PC-9 (cell line): ENCODE measurements around the gene UNCX. TPM values are rescaled to one million over a fixed set of nuclear protein-coding genes. Genes with fewer than 3 reads are reported as not detected.
"Not testable (repeated sequence)": the region's sequence is repeated elsewhere in the genome, so short reads cannot be mapped to it uniquely, and the experiment has no call there.

Experiments
- BruUV-seq: library from RNA; stranded (reverse); fragments of 400-500 nt; replicated peaks from 2 replicates; lab custom pipeline; 2021; lab: Mats Ljungman, UMichigan
- CTCF ChIA-PET: fragments of 300-600 bp; sonication (Branson Sonifier 250); formaldehyde crosslinking; loops from one replicate; lab custom pipeline; 2022; ENCODE audit warnings: antibody characterized with exemption; lab: Charles Lee
- POLR2A ChIA-PET: fragments of 300-600 bp; sonication (Branson Sonifier 250); formaldehyde crosslinking; loops from one replicate; lab custom pipeline; 2022; ENCODE audit warnings: antibody characterized with exemption; ENCODE audit not compliant: unreplicated experiment; lab: Charles Lee
- DNase-seq, 2 experiments: peaks; one replicate each; pipeline versions ENCODE4 v3.0.0 to v3.0.0-alpha.2; 2015 to 2022; ENCODE audit warnings: mixed read lengths in 1 of 2
- H2AFZ ChIP-seq: fragments of 200-600 bp; sonication (generic); 2 replicates; pipeline ENCODE4 v1.8.1; 2017; ENCODE audit warnings: antibody characterized with exemption
- H3F3A ChIP-seq: fragments of 200-600 bp; sonication (generic); 2 replicates; pipeline ENCODE4 v1.8.1; 2017; ENCODE audit warnings: antibody characterized with exemption, mild to moderate bottlenecking, low read depth; ENCODE audit not compliant: insufficient read depth
- H3K27ac ChIP-seq: fragments of 200-600 bp; sonication (generic); 2 replicates; pipeline ENCODE4 v1.6.1; 2016; ENCODE audit warnings: mixed run types
- H3K27me3 ChIP-seq: fragments of 200-600 bp; sonication (generic); 2 replicates; pipeline ENCODE4 v1.6.1; 2016; ENCODE audit warnings: low read depth, mixed run types; ENCODE audit not compliant: insufficient read depth
- H3K36me3 ChIP-seq: fragments of 200-600 bp; sonication (generic); 2 replicates; pipeline ENCODE4 v1.6.1; 2016; ENCODE audit warnings: low read depth, mixed run types
- H3K4me1 ChIP-seq: fragments of 200-600 bp; sonication (generic); replicated peaks from 2 replicates; pipeline ENCODE4 v1.6.1; 2016; ENCODE audit warnings: mixed run types; ENCODE audit not compliant: insufficient read depth
- H3K4me2 ChIP-seq: fragments of 200-600 bp; sonication (generic); 2 replicates; pipeline ENCODE4 v1.6.1; 2017; ENCODE audit warnings: mixed run types
- H3K4me3 ChIP-seq: fragments of 200-600 bp; sonication (generic); 2 replicates; pipeline ENCODE4 v1.6.1; 2016; ENCODE audit warnings: mixed run types
- H3K79me2 ChIP-seq: fragments of 200-600 bp; sonication (generic); 2 replicates; pipeline ENCODE4 v1.6.1; 2017; ENCODE audit warnings: low read depth, mixed run types
- H3K9me2 ChIP-seq: fragments of 200-600 bp; sonication (generic); 2 replicates; pipeline ENCODE4 v1.8.1; 2017; ENCODE audit warnings: mild to moderate bottlenecking; ENCODE audit not compliant: insufficient read depth
- H3K9me3 ChIP-seq: fragments of 200-600 bp; sonication (generic); 2 replicates; pipeline ENCODE4 v1.8.1; 2016; ENCODE audit warnings: low read depth; ENCODE audit not compliant: insufficient read depth
- H4K20me1 ChIP-seq: fragments of 200-600 bp; sonication (generic); 2 replicates; pipeline ENCODE4 v1.8.1; 2017; ENCODE audit not compliant: insufficient read depth
- EZH2 ChIP-seq: fragments of 200-600 bp; sonication (generic); IDR thresholded peaks from 2 replicates; pipeline ENCODE4 v1.8.0; 2017; ENCODE audit warnings: antibody characterized with exemption, low read depth
- intact Hi-C: fragments of 100-400 bp; cut with micrococcal nuclease; formaldehyde crosslinking; loops from one replicate; pipeline ENCODE4 v1.10.0; 2022; ENCODE audit not compliant: unreplicated experiment
- total RNA-seq: library from RNA; stranded (reverse); gene quantifications from 2 replicates; pipeline ENCODE4 v1.2.3, GENCODE V29; 2021
- TF ChIP-seq, protein P1 (sequence below): fragments of 200-600 bp; sonication (generic); conservative IDR thresholded peaks from 2 replicates; pipeline ENCODE4 v1.6.1; 2017; ENCODE audit warnings: mixed run types, antibody characterized with exemption, mild to moderate bottlenecking, moderate library complexity

Gene UNCX
- total RNA-seq, 1 experiment from 2014 or later: not detected

GRCh38 chr7:1201916-1202315 is 30.8 kb upstream of the UNCX start:
- H3K4me3 ChIP-seq: no peak overlapping the region
- no peaks in the 10 kb centered on the region for H3K9me3 ChIP-seq
- H4K20me1 ChIP-seq: no peaks in the 10 kb centered on the region
- H3K36me3 ChIP-seq: no peaks in the 10 kb centered on the region
- no peak overlapping the region for H2AFZ ChIP-seq
- DNase-seq: no peak
- H3K79me2 ChIP-seq: no peaks in the 10 kb centered on the region
- ChIA-PET POLR2A (no interaction called here), CTCF (no interaction called here)
- H3K4me1 ChIP-seq: no peaks in the 10 kb centered on the region
- no peak overlapping the region for H3K4me2 ChIP-seq
- peaks cover 20% of the 10 kb centered on the region; the same call in 1 of the 2 replicates for H3F3A ChIP-seq
- BruUV-seq: no TSS peak
- H3K9me2 ChIP-seq: no peaks in the 10 kb centered on the region
- peaks cover 42% of the 10 kb centered on the region for H3K27me3 ChIP-seq
- H3K27ac ChIP-seq: no peak overlapping the region
- no peak for TF ChIP-seq EZH2
- TF ChIP-seq, protein P1, sequence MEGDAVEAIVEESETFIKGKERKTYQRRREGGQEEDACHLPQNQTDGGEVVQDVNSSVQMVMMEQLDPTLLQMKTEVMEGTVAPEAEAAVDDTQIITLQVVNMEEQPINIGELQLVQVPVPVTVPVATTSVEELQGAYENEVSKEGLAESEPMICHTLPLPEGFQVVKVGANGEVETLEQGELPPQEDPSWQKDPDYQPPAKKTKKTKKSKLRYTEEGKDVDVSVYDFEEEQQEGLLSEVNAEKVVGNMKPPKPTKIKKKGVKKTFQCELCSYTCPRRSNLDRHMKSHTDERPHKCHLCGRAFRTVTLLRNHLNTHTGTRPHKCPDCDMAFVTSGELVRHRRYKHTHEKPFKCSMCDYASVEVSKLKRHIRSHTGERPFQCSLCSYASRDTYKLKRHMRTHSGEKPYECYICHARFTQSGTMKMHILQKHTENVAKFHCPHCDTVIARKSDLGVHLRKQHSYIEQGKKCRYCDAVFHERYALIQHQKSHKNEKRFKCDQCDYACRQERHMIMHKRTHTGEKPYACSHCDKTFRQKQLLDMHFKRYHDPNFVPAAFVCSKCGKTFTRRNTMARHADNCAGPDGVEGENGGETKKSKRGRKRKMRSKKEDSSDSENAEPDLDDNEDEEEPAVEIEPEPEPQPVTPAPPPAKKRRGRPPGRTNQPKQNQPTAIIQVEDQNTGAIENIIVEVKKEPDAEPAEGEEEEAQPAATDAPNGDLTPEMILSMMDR: no peak
- intact Hi-C loops: no loop called here

DNA sequence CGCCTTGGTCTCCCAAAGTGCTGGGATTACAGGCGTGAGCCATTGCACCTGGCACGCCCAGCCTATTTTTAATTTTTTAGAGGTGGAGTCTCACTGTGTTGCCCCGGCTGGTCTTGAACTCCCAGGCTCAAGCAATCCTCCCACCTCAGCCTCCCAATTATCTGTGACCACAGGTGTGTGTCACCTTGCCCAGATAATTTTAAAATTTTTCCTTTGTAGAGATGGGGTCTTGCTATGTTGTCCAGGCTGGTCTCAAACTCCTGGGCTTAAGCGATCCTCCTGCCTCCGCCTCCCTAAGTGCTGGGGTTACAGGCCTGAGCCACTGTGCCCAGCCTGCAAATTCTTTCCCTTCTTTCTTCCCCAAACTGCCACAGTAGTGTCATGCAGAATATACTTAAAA is 29.8 kb upstream of the UNCX start:
- H3K9me2 ChIP-seq, H4K20me1 ChIP-seq, H3K4me1 ChIP-seq, intact Hi-C loops, H3K79me2 ChIP-seq, DNase-seq, H3K4me3 ChIP-seq, H3K36me3 ChIP-seq, H3K9me3 ChIP-seq, POLR2A ChIA-PET, CTCF ChIA-PET, BruUV-seq, H3K4me2 ChIP-seq, H3K27ac ChIP-seq, H2AFZ ChIP-seq: not testable (repeated sequence)
- Histone ChIP-seq H3K27me3 (peaks cover 46% of the 10 kb centered on the region), H3F3A (peaks cover 10% of the 10 kb centered on the region; the same call in 1 of the 2 replicates)

GRCh38 chr7:1204460-1205140 is 28.1 kb upstream of the UNCX start:
- H3K4me2 ChIP-seq: no peak overlapping the region
- CTCF ChIA-PET: no interaction called here
- POLR2A ChIA-PET: interaction anchor here (0.6 kb wide), 1 partner anchor 816 kb away, joined by 3 read pairs; no protein-coding TSS in a partner anchor
- H2AFZ ChIP-seq: no peak overlapping the region
- H3K9me2 ChIP-seq: no peaks in the 10 kb centered on the region
- H3K27me3 ChIP-seq: peaks cover 55% of the 10 kb centered on the region
- H3K9me3 ChIP-seq: no peaks in the 10 kb centered on the region
- H3K79me2 ChIP-seq: no peaks in the 10 kb centered on the region
- H3F3A ChIP-seq: no peaks in the 10 kb centered on the region
- intact Hi-C loops: no loop called here
- no peaks in the 10 kb centered on the region for H3K4me1 ChIP-seq
- DNase-seq: no peak
- BruUV-seq: no TSS peak
- H3K36me3 ChIP-seq: no peaks in the 10 kb centered on the region
- no peak overlapping the region for H3K4me3 ChIP-seq
- TF ChIP-seq, protein P1: no peak
- no peak for TF ChIP-seq EZH2
- H3K27ac ChIP-seq: no peak overlapping the region
- H4K20me1 ChIP-seq: no peaks in the 10 kb centered on the region

DNA sequence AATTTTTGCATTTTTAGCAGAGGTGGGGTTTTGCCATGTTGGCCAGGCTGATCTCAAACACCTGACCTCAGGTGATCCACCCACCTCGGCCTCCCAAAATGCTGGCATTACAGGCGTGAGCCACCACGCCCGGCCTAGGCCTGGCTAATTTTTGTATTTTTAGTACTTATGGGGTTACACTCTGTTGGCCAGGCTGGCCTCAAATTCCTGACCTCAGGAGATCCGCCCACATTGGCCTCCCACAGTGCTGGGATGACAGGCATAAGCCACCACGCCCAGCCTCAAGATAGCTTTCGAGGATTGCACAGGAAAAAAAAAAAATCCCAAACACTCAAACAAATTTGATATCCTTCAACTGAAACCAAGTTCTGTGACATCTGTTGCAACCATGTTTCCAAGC is 26.9 kb upstream of the UNCX start:
- CTCF ChIA-PET, POLR2A ChIA-PET: not testable (repeated sequence)

More for the DNA sequence above, 26.9 kb upstream of the UNCX start:
- H3K36me3 ChIP-seq, H2AFZ ChIP-seq, H3K9me2 ChIP-seq, intact Hi-C loops, H3K27ac ChIP-seq, H3K79me2 ChIP-seq, H3K9me3 ChIP-seq, H3F3A ChIP-seq, H3K4me2 ChIP-seq, BruUV-seq, H4K20me1 ChIP-seq, H3K4me3 ChIP-seq, DNase-seq, H3K4me1 ChIP-seq: not testable (repeated sequence)
- peaks cover 54% of the 10 kb centered on the region for H3K27me3 ChIP-seq
